NB4 (cell line): ENCODE results near the gene CIAO2B.
A peak's percentile ranks its signal among the peaks of the same experiment; 100 is the strongest.
"Not testable (repeated sequence)": the region's sequence is repeated elsewhere in the genome, so short reads cannot be mapped to it uniquely, and the experiment has no call there.

Source experiments
- DNase-seq: peaks from one replicate; pipeline ENCODE4 v3.0.0; 2010; ENCODE audit warnings: low read depth
- H3K4me3 ChIP-seq: one replicate; pipeline ENCODE4 v1.5.1; 2011; ENCODE audit warnings: mild to moderate bottlenecking, low read depth, low read length, moderate library complexity
- CTCF ChIP-seq: IDR thresholded peaks from one replicate; pipeline ENCODE4 v1.5.1; 2012; ENCODE audit warnings: low read depth, low read length
- MAX ChIP-seq: IDR thresholded peaks from 2 replicates; pipeline ENCODE4 v1.6.1; 2011; ENCODE audit warnings: low read depth, low read length
- MYC ChIP-seq: IDR thresholded peaks from 2 replicates; pipeline ENCODE4 v1.6.1; 2011; ENCODE audit warnings: low read depth, low read length
- POLR2A ChIP-seq: IDR thresholded peaks from 2 replicates; pipeline ENCODE4 v1.6.1; 2011; ENCODE audit warnings: mild to moderate bottlenecking; ENCODE audit not compliant: insufficient read length; ENCODE audit errors: extremely low read depth

CIAO2B gene

DNA sequence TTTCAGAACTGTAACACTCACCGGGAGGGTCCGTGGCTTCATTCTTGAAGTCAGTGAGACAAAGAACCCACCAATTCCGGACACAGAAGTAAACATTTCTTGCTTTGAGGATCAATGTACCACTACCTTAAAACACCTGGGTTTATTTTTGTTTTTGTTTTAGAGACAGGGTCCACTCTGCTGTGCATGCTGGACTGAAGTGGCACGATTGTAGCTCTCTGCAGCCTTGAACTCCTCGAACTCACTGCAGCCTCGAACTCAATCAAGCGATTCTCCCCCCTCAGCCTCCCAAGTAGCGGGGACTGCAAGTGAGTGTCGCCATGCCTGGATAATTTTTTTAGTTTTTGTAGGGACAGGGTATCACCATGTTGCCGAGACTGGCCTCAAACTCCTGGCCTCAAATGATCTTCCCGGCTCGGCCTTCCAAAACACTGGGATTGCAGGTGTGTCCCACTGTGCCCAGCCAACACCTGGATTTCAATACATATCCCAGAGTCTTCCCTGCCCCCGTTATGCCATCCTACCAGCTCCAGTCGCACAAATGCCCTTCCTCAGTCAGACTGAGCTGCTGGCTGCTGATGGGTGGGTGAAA lies 41.2 kb upstream of the CIAO2B start:
- no peak overlapping the region for H3K4me3 ChIP-seq
- TF ChIP-seq POLR2A (no peak), MAX (no peak), MYC (no peak), CTCF (no peak)
- no peak for DNase-seq

DNA sequence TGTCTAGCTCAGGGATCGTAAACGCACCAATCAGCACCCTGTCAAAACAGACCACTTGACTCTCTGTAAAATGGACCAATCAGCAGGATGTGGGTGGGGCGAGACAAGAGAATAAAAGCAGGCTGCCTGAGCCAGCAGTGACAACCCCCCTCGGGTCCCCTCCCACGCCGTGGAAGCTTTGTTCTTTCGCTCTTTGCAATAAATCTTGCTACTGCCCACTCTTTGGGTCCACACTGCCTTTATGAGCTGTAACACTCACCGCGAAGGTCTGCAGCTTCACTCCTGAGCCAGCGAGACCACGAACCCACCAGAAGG lies 40.7 kb upstream of the CIAO2B start:
- H3K4me3 ChIP-seq: not testable (repeated sequence)
- peak; percentile 36 for DNase-seq

DNA sequence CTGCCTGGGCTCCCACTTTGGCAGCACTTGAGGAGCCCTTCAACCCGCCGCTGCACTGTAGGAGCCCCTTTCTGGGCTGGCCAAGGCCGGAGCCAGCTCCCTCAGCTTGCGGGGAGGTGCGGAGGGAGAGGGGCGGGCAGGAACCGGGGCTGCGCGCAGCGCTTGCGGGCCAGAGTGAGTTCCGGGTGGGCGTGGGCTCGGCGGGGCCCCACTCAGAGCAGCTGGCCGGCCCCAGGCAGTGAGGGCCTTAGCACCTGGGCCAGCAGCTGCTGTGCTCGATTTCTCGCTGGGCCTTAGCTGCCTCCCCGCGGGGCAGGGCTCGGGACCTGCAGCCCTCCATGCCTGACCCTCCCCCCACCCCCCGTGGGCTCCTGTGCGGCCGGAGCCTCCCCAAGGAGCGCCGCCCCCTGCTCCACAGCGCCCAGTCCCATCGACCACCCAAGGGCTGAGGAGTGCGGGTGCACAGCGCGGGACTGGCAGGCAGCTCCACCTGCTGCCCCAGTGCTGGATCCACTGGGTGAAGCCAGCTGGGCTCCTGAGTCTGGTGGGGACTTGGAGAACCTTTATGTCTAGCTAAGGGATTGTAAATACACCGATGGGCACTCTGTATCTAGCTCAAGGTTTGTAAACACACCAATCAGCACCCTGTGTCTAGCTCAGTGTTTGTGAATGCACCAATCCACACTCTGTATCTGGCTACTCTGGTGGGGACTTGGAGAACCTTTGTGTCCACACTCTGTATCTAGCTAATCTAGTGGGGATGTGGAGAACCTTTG lies 40.1 kb upstream of the CIAO2B start:
- not testable (repeated sequence) for DNase-seq, H3K4me3 ChIP-seq

DNA sequence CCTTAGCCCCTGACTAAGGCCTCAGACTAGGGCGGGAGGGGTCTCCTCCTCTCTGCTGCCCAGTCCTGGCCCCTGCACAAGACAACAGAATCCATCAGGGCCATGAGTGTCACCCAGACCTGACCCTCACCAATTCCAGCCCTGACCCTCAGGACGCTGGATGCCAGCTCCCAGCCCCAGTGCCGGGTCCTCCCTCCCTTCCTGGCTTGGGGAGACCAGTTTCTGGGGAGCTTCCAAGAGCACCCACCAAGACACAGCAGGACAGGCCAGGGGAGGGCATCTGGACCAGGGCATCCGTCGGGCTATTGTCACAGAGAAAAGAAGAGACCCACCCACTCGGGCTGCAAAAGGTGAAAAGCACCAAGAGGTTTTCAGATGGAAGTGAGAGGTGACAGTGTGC lies 39.5 kb upstream of the CIAO2B start:
- no peak overlapping the region for H3K4me3 ChIP-seq
- TF ChIP-seq CTCF (no peak), POLR2A (no peak), MAX (no peak), MYC (no peak)
- DNase-seq: no peak

GRCh38 chr16:66972983-66973382 lies 38.8 kb upstream of the CIAO2B start:
- no peak for TF ChIP-seq MAX
- TF ChIP-seq POLR2A: no peak
- TF ChIP-seq CTCF: no peak
- no peak for TF ChIP-seq MYC
- no peak overlapping the region for H3K4me3 ChIP-seq
- peak; percentile 43 for DNase-seq

DNA sequence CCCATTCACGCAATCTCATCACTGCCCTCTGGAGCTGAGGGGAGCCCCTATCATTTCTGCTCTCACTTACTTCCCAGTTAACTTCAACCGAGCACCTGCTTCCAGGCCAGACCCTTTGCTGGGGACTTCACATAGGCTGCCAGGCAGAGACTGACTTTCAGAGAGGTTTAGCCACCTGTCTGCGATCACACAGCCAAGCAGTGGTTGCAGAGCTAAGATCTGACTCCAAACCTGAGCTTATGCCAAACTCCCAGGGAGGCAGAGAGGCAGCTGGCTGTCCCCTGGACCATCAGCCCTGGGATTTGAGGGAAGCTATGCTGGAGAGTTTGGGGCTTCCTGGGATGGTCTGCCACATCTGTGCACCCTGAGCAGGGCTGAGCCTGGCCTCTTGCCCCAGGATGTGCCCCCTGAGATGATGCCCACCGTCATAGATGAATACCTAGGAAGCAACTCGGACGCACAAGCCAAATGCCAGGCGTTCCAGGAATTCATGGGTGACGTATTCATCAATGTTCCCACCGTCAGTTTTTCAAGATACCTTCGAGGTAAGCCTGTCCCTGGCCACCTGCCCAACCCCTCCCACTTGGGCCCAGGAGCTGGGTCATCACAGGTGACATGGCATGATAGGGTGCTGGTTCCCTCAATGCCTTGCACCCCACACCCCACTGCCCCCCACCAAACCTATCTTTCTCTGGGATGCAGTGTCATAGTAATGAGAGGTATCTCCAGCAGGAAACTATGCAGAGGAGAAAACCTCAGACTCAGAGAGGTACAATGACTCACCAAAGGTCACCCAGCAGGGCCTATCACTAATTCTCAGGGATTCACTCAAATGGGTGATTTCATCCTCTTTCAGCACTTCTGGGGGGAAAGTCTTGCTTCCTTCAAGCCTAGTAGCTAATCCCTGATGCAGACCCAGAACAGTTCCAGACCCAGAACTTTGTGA lies 36.8 kb upstream of the CIAO2B start:
- no peak overlapping the region for H3K4me3 ChIP-seq
- TF ChIP-seq POLR2A (no peak), MAX (no peak), MYC (no peak), CTCF (no peak)
- DNase-seq: no peak
